ENCODE measurements around the gene STON2. TPM values are rescaled to one million over a fixed set of nuclear protein-coding genes. Genes with fewer than 3 reads are reported as not detected.

The STON2 gene
- total RNA-seq, 1 donor from 2014 or later: 77.2 TPM

DNA sequence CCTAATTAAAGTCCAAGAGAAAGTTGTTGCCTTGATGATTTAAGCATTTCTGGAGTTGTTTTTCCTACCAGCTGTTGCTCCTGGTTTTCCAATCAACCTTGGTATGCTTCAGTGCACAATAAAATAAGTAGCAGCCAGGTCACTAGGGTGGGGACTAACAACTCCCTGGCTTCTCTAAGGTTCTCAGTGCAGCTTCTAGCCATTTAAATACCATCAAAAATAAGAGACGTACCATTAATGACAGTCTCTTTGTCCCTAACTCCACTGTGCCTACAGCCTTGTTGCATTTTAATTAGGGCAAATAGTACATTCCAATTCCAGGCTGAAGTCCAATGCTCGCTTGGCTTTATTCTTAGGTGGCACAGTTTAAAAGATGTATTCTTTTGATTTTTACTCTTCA, 11.8 kb downstream of the STON2 start:
- H3K27me3 Mint-ChIP-seq: no peaks in the 10 kb centered on the region
- H3K4me3 Mint-ChIP-seq (ENCODE audit: low read depth): no peak overlapping the region
- TF ChIP-seq, protein P1, sequence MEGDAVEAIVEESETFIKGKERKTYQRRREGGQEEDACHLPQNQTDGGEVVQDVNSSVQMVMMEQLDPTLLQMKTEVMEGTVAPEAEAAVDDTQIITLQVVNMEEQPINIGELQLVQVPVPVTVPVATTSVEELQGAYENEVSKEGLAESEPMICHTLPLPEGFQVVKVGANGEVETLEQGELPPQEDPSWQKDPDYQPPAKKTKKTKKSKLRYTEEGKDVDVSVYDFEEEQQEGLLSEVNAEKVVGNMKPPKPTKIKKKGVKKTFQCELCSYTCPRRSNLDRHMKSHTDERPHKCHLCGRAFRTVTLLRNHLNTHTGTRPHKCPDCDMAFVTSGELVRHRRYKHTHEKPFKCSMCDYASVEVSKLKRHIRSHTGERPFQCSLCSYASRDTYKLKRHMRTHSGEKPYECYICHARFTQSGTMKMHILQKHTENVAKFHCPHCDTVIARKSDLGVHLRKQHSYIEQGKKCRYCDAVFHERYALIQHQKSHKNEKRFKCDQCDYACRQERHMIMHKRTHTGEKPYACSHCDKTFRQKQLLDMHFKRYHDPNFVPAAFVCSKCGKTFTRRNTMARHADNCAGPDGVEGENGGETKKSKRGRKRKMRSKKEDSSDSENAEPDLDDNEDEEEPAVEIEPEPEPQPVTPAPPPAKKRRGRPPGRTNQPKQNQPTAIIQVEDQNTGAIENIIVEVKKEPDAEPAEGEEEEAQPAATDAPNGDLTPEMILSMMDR (IDR thresholded peaks at IDR 0.05; ENCODE audit: unreplicated experiment): no peak
- DNase-seq (ENCODE audit: low spot score, unreplicated experiment): no peak
- peaks cover 1% of the 10 kb centered on the region for H3K4me1 Mint-ChIP-seq (ENCODE audit: low read depth)
- no peaks in the 10 kb centered on the region for H3K9me3 Mint-ChIP-seq (ENCODE audit: low read depth)
- peaks cover 5% of the 10 kb centered on the region for H3K36me3 Mint-ChIP-seq (ENCODE audit: insufficient read depth)
- no peak overlapping the region for H3K27ac Mint-ChIP-seq

DNA sequence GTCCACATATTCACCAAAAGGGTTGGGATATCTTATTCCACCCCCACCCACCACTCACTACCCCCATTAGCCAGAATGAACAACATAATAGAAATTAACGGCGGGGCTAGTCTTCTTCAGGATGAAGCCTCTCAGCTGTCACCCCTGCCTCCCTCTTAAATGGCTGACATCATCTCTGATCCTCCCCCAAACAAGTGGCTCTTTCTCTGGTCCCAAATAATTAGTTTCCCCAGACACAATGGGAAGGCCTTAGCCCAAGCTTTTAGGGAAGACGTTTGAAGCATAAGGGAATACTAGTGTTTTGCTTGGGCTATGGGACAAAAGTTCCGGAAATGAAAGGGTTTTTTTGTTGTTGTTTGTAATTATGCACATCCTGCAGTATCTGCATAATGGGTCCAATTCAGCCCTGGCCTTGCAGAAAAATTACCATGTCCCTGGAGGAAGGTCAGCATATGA, 13.8 kb downstream of the STON2 start:
- no peak for DNase-seq (ENCODE audit: low spot score, unreplicated experiment)
- Mint-ChIP-seq H3K4me3 (ENCODE audit: low read depth) (no peak overlapping the region), H3K27me3 (no peaks in the 10 kb centered on the region), H3K36me3 (ENCODE audit: insufficient read depth) (peaks cover 5% of the 10 kb centered on the region), H3K9me3 (ENCODE audit: low read depth) (no peaks in the 10 kb centered on the region), H3K4me1 (ENCODE audit: low read depth) (peaks cover 1% of the 10 kb centered on the region), H3K27ac (no peak overlapping the region)
- TF ChIP-seq, protein P1 (IDR thresholded peaks at IDR 0.05; ENCODE audit: unreplicated experiment): no peak

DNA sequence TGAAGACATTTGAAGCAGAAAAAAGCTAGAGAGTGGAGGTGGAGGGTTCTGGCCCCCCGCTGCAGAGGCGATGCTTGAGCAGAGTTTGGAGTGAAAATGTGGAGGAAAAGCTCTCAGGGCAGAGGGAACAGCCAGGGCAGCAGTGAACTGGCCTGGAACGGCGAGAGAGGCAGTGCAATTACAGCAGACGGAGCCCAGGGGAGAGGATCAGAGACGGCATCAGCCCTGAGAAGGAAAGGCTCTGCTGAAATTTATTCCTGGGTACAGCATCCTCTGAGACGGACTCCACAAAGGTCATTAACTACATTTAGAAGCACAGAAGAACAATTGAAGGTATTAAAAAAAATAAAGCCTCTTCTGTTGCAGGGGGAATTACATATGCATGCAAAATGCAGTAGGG, 14.2 kb downstream of the STON2 start:
- Mint-ChIP-seq H3K4me3 (ENCODE audit: low read depth) (no peak overlapping the region), H3K27me3 (no peaks in the 10 kb centered on the region), H3K4me1 (ENCODE audit: low read depth) (peaks cover 1% of the 10 kb centered on the region), H3K27ac (no peak overlapping the region), H3K9me3 (ENCODE audit: low read depth) (no peaks in the 10 kb centered on the region), H3K36me3 (ENCODE audit: insufficient read depth) (peaks cover 5% of the 10 kb centered on the region)
- TF ChIP-seq, protein P1 (IDR thresholded peaks at IDR 0.05; ENCODE audit: unreplicated experiment): no peak
- DNase-seq (ENCODE audit: low spot score, unreplicated experiment): no peak

DNA sequence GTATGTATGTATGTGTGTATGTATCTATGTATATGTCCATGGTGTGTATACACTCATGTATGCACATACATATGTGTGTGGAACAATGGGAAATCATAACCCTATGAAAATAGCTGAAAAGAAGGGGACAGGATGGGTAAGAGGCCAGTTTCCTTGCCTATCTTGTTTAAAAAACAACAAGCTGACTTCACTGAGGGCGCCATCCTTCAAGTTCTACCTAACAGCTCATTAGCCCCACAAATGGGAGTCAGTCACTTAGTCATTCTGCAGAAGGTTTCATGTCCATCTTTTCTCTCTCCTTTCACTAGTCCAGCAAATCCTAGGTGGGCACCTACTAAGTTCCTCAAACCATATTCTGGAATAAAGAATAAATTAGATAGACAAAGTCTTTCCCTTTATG, 14.7 kb downstream of the STON2 start:
- DNase-seq (ENCODE audit: low spot score, unreplicated experiment): no peak
- peaks cover 3% of the 10 kb centered on the region for H3K9me3 Mint-ChIP-seq (ENCODE audit: low read depth)
- H3K4me1 Mint-ChIP-seq (ENCODE audit: low read depth): peaks cover 1% of the 10 kb centered on the region
- peaks cover 5% of the 10 kb centered on the region for H3K36me3 Mint-ChIP-seq (ENCODE audit: insufficient read depth)
- H3K27ac Mint-ChIP-seq: peak overlapping the region; percentile 29
- H3K4me3 Mint-ChIP-seq (ENCODE audit: low read depth): no peak overlapping the region
- TF ChIP-seq, protein P1 (IDR thresholded peaks at IDR 0.05; ENCODE audit: unreplicated experiment): no peak
- H3K27me3 Mint-ChIP-seq: no peaks in the 10 kb centered on the region

DNA sequence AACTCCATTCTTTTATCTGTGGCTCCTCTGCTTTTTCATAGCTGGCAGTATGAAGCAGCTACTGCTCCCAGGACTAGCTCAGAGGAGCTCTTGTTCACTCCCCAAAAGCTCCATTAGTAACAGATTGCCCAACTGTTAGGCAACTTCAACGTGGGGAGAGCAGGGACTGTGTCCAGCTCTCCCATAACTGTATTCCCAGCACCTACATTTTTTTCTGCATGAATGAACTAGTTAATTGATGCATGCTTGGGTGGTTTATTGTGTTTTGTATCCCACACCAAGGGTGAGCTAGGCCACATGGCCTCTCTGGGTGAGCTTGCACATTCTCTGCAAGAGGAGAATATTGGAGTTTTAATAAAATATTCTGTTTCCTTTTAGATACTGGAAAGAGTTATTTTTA, 15.2 kb downstream of the STON2 start:
- peaks cover 5% of the 10 kb centered on the region for H3K9me3 Mint-ChIP-seq (ENCODE audit: low read depth)
- peaks cover 6% of the 10 kb centered on the region for H3K36me3 Mint-ChIP-seq (ENCODE audit: insufficient read depth)
- peaks cover 1% of the 10 kb centered on the region for H3K4me1 Mint-ChIP-seq (ENCODE audit: low read depth)
- H3K27ac Mint-ChIP-seq: no peak overlapping the region
- H3K4me3 Mint-ChIP-seq (ENCODE audit: low read depth): no peak overlapping the region
- no peaks in the 10 kb centered on the region for H3K27me3 Mint-ChIP-seq
- TF ChIP-seq, protein P1 (IDR thresholded peaks at IDR 0.05; ENCODE audit: unreplicated experiment): no peak
- DNase-seq (ENCODE audit: low spot score, unreplicated experiment): no peak
